MCF 10A (cell line): ENCODE measurements around the gene ST6GALNAC2. TPM values are rescaled to one million over a fixed set of nuclear protein-coding genes. Genes with fewer than 3 reads are reported as not detected.

Source experiments
- BruUV-seq: library from RNA; stranded (reverse); fragments of 400-500 nt; replicated peaks from 2 replicates; lab custom pipeline; 2021; lab: Mats Ljungman, UMichigan
- CTCF ChIA-PET: fragments of 300-600 bp; sonication (Branson Sonifier 250); formaldehyde crosslinking; extraction: SDS; loops from one replicate; lab custom pipeline; 2021; ENCODE audit warnings: antibody characterized with exemption, inconsistent platforms; lab: Yijun Ruan, JAX
- POLR2A ChIA-PET: fragments of 300-600, 350-650 bp; sonication (Branson Sonifier 250); formaldehyde crosslinking; extraction: SDS; loops from one replicate; lab custom pipeline; 2020; ENCODE audit warnings: antibody characterized with exemption, inconsistent platforms; lab: Yijun Ruan, JAX
- DNase-seq: peaks from one replicate; pipeline ENCODE4 v3.0.0-alpha.2; 2018; ENCODE audit not compliant: unreplicated experiment
- H3K27ac Mint-ChIP-seq: one replicate; pipeline ENCODE4 v1.8.0; 2022; ENCODE audit warnings: mild to moderate bottlenecking, low read depth, mixed read lengths; ENCODE audit not compliant: unreplicated experiment
- H3K27me3 Mint-ChIP-seq: one replicate; pipeline ENCODE4 v1.8.0; 2022; ENCODE audit warnings: mixed read lengths; ENCODE audit not compliant: insufficient read depth, unreplicated experiment
- H3K36me3 Mint-ChIP-seq: one replicate; pipeline ENCODE4 v1.8.0; 2022; ENCODE audit warnings: mild to moderate bottlenecking, moderate library complexity, mixed read lengths; ENCODE audit not compliant: insufficient read depth, unreplicated experiment
- H3K4me1 Mint-ChIP-seq: one replicate; pipeline ENCODE4 v1.8.0; 2022; ENCODE audit warnings: mixed read lengths; ENCODE audit not compliant: insufficient read depth, unreplicated experiment
- H3K4me3 Mint-ChIP-seq: one replicate; pipeline ENCODE4 v1.8.0; 2022; ENCODE audit warnings: mild to moderate bottlenecking, moderate library complexity, mixed read lengths; ENCODE audit not compliant: unreplicated experiment
- H3K9me3 Mint-ChIP-seq: one replicate; pipeline ENCODE4 v1.8.0; 2022; ENCODE audit warnings: mixed read lengths; ENCODE audit not compliant: unreplicated experiment
- CTCF ChIP-seq: fragments of 200-600 bp; IDR thresholded peaks from one replicate; pipeline ENCODE4 v1.8.0; 2022; ENCODE audit warnings: antibody characterized with exemption, mild to moderate bottlenecking; ENCODE audit not compliant: unreplicated experiment
- intact Hi-C: fragments of 100-400 bp; cut with micrococcal nuclease; formaldehyde crosslinking; loops from 2 replicates; pipeline ENCODE4 v1.14.1; 2022
- total RNA-seq: library from RNA; stranded (reverse); gene quantifications from 2 replicates; pipeline ENCODE4 v1.2.3, GENCODE V29; 2022

ST6GALNAC2 gene
- total RNA-seq, 1 experiment from 2014 or later: 7.7 TPM

- DNase-seq: peak; percentile 85
- TF ChIP-seq CTCF: no peak
- intact Hi-C loops: no loop called here
- POLR2A ChIA-PET: interaction anchor here (0.6 to 5.0 kb wide), 10 partner anchors 11 to 1511 kb away, joined by 3 to 55 read pairs (median 4); partner anchors contain the start of gene PRCD
- peaks cover 26% of the 10 kb centered on the region for H3K4me1 Mint-ChIP-seq
- H3K36me3 Mint-ChIP-seq: no peaks in the 10 kb centered on the region
- CTCF ChIA-PET: interaction anchor here (1.6 to 3.8 kb wide), 4 partner anchors 17 to 95 kb away, joined by 7 to 18 read pairs (median 12); no protein-coding TSS in a partner anchor
- no peak overlapping the region for H3K4me3 Mint-ChIP-seq
- H3K27me3 Mint-ChIP-seq: no peaks in the 10 kb centered on the region
- no peaks in the 10 kb centered on the region for H3K9me3 Mint-ChIP-seq
- H3K27ac Mint-ChIP-seq: peak overlapping the region; percentile 9
- BruUV-seq: no TSS peak
Measured at GRCh38 chr17:76529224-76530094, 56.2 kb downstream of the ST6GALNAC2 start.

DNA sequence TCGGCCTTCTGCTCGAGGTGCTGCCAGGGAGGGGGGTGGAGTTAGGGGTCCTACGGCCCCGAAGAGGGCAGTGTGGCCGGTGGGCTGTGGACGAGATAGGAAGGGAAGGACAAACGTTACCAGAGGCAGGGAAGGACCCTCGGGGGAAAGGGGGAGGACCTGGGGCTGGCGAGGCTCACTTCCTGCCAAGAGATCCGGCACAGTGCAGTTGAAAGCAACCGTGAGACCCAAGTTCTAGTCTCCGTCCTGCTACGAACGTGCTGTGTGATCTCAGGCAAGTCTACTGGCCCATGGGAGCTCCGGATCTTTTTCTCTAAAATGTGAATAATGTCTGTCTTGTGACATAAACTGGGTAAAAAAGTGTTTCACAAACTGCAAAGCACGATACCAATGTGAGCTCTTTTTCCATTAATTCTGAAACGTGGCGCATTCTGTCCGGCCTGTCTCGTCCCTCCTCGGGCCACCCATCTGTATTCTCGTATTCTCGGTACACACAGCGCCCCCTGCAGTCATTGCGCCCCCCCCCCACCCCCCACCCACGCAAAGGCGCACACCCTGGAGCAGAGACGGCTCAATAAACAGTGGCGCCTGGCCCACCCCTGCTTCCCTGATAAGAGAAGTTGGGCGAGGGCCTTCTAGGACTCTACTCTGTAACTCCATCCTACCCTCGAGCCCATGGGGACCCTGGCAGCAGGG is 57.0 kb downstream of the ST6GALNAC2 start:
- H3K4me1 Mint-ChIP-seq: peaks cover 29% of the 10 kb centered on the region
- CTCF ChIA-PET: interaction anchor here (0.7 to 3.8 kb wide), 7 partner anchors 9 to 424 kb away, joined by 3 to 18 read pairs (median 4); no protein-coding TSS in a partner anchor
- H3K36me3 Mint-ChIP-seq: no peaks in the 10 kb centered on the region
- POLR2A ChIA-PET: interaction anchor here (0.8 to 5.0 kb wide), 9 partner anchors 12 to 199 kb away, joined by 3 to 55 read pairs (median 5); partner anchors contain the start of genes PRCD and RHBDF2
- BruUV-seq: no TSS peak
- DNase-seq: no peak
- no peaks in the 10 kb centered on the region for H3K9me3 Mint-ChIP-seq
- intact Hi-C loops: no loop called here
- H3K27ac Mint-ChIP-seq: peak overlapping the region; percentile 9
- H3K27me3 Mint-ChIP-seq: no peaks in the 10 kb centered on the region
- H3K4me3 Mint-ChIP-seq: no peak overlapping the region
- no peak for TF ChIP-seq CTCF

GRCh38 chr17:76528156-76528527 is 57.5 kb downstream of the ST6GALNAC2 start:
- ChIA-PET CTCF (interaction anchor here (0.6 to 3.8 kb wide), 8 partner anchors 8 to 424 kb away, joined by 3 to 18 read pairs (median 4); no protein-coding TSS in a partner anchor), POLR2A (interaction anchor here (1.0 to 5.0 kb wide), 6 partner anchors 18 to 72 kb away, joined by 3 to 55 read pairs (median 10); partner anchors contain the start of gene RHBDF2)
- no peak for TF ChIP-seq CTCF
- Mint-ChIP-seq H3K4me1 (peaks cover 29% of the 10 kb centered on the region), H3K27ac (no peak overlapping the region), H3K4me3 (no peak overlapping the region), H3K27me3 (no peaks in the 10 kb centered on the region), H3K36me3 (no peaks in the 10 kb centered on the region), H3K9me3 (no peaks in the 10 kb centered on the region)
- DNase-seq: peak; percentile 35
- BruUV-seq: no TSS peak
- intact Hi-C loops: no loop called here
